ENCODE data around the gene ST6GAL1. TPM values are rescaled to one million over a fixed set of nuclear protein-coding genes. Genes with fewer than 3 reads are reported as not detected.

ST6GAL1 gene
- total and polyA plus RNA-seq, 2 of the 8 experiments (the other 6 are each of a cell fraction or from before 2014, with no cell fraction given), result 62.8 to 80.9 TPM

DNA sequence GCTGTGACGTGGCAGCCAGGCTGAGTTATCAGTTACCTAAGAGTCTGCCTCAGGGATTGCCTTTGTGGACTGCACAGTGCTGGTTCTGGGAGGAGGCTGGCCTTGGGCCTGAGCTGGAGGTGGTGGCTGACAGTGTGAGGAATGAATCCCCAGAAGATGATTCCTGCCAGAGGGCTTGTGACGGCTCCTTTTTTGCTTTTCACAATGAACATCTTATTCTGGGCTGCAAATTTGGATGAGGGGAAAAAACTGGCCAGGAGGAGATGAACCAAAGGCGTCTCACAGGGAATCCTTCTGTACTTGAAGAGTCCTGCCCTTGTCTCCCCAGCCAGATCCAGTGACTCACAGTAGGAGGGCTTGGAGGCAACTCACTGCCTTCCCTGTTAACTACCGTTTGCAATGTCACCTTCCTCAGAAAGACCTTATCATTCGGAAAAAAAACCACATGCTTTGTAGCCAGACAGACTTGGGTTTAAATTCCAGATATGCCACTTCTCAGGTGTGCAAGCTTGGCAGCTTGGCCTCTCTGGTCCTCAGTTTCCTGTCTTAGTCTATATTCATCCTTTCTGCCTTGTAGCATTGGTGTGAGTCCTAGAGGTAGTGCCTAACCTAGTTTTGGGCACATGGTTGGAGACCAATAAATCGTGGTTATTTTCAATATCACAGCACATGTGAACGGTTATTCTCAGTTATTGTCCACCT is 19.1 kb downstream of the ST6GAL1 start (continued):
- no peak for TF ChIP-seq CHD7 (IDR thresholded peaks at IDR 0.05; ENCODE audit: insufficient replicate concordance, low read length)
- no peak for TF ChIP-seq RNF2 (IDR thresholded peaks at IDR 0.05; ENCODE audit: borderline replicate concordance, low read depth, low read length, missing control alignments, poor library complexity, severe bottlenecking)

Measured in H1 (cell line).